ENCODE data around the gene ENPP3. TPM values are rescaled to one million over a fixed set of nuclear protein-coding genes. Genes with fewer than 3 reads are reported as not detected.

ENPP3 gene
- not detected in 3 replicates for total RNA-seq
- long read RNA-seq: 0 reads

GRCh38 chr6:131636880-131637792 is at the start of gene ENPP3:
ENPP3 (plus strand) TSS chr6:131637302; CDS start chr6:131637385, 83 bp downstream.
- H3K4me3 Mint-ChIP-seq (ENCODE audit: unreplicated experiment): peak within 1 kb of the TSS; percentile 51
- no peaks in the 10 kb centered on the region for H3K9me3 Mint-ChIP-seq (ENCODE audit: low read depth)
- no peaks in the 10 kb centered on the region for H3K36me3 Mint-ChIP-seq (ENCODE audit: low read depth)
- no peak for TF ChIP-seq CTCF (IDR thresholded peaks at IDR 0.05)
- DNase-seq (ENCODE audit: low spot score): no peak
- H3K4me1 Mint-ChIP-seq (ENCODE audit: low read depth): peaks cover 6% of the 10 kb centered on the region
- H3K27ac Mint-ChIP-seq (ENCODE audit: unreplicated experiment): peak within 1 kb of the TSS; percentile 45
- no peaks in the 10 kb centered on the region for H3K27me3 Mint-ChIP-seq (ENCODE audit: low read depth)

GRCh38 chr6:131587909-131588308 is 49.2 kb upstream of the ENPP3 start:
- Mint-ChIP-seq H3K27ac (ENCODE audit: unreplicated experiment) (no peak overlapping the region), H3K9me3 (ENCODE audit: low read depth) (no peaks in the 10 kb centered on the region), H3K4me1 (ENCODE audit: low read depth) (no peaks in the 10 kb centered on the region), H3K36me3 (ENCODE audit: low read depth) (peaks cover 30% of the 10 kb centered on the region), H3K4me3 (ENCODE audit: unreplicated experiment) (no peak overlapping the region), H3K27me3 (ENCODE audit: low read depth) (no peaks in the 10 kb centered on the region)
- no peak for TF ChIP-seq CTCF (IDR thresholded peaks at IDR 0.05)
- DNase-seq (ENCODE audit: low spot score): no peak

GRCh38 chr6:131588643-131589042 is 48.5 kb upstream of the ENPP3 start:
- Mint-ChIP-seq H3K36me3 (ENCODE audit: low read depth) (peaks cover 32% of the 10 kb centered on the region), H3K27me3 (ENCODE audit: low read depth) (no peaks in the 10 kb centered on the region), H3K4me3 (ENCODE audit: unreplicated experiment) (no peak overlapping the region), H3K9me3 (ENCODE audit: low read depth) (no peaks in the 10 kb centered on the region), H3K27ac (ENCODE audit: unreplicated experiment) (no peak overlapping the region), H3K4me1 (ENCODE audit: low read depth) (no peaks in the 10 kb centered on the region)
- no peak for TF ChIP-seq CTCF (IDR thresholded peaks at IDR 0.05)
- DNase-seq (ENCODE audit: low spot score): no peak

GRCh38 chr6:131592935-131593334 is 44.2 kb upstream of the ENPP3 start:
- Mint-ChIP-seq H3K4me3 (ENCODE audit: unreplicated experiment) (no peak overlapping the region), H3K4me1 (ENCODE audit: low read depth) (no peaks in the 10 kb centered on the region), H3K9me3 (ENCODE audit: low read depth) (no peaks in the 10 kb centered on the region), H3K27me3 (ENCODE audit: low read depth) (no peaks in the 10 kb centered on the region), H3K36me3 (ENCODE audit: low read depth) (peaks cover 36% of the 10 kb centered on the region), H3K27ac (ENCODE audit: unreplicated experiment) (no peak overlapping the region)
- no peak for TF ChIP-seq CTCF (IDR thresholded peaks at IDR 0.05)
- DNase-seq (ENCODE audit: low spot score): no peak

- H3K4me1 Mint-ChIP-seq (ENCODE audit: low read depth): no peaks in the 10 kb centered on the region
- H3K27ac Mint-ChIP-seq (ENCODE audit: unreplicated experiment): no peak overlapping the region
- H3K27me3 Mint-ChIP-seq (ENCODE audit: low read depth): no peaks in the 10 kb centered on the region
- no peak for TF ChIP-seq CTCF (IDR thresholded peaks at IDR 0.05)
- DNase-seq (ENCODE audit: low spot score): no peak
- no peak overlapping the region for H3K4me3 Mint-ChIP-seq (ENCODE audit: unreplicated experiment)
- no peaks in the 10 kb centered on the region for H3K9me3 Mint-ChIP-seq (ENCODE audit: low read depth)
- peaks cover 35% of the 10 kb centered on the region for H3K36me3 Mint-ChIP-seq (ENCODE audit: low read depth)
Observed at GRCh38 chr6:131594074-131594473, 43.0 kb upstream of the ENPP3 start.

Data from chondrocyte (in vitro differentiated cells).